ENCODE results near the gene MAD1L1.

GRCh38 chr7:2063563-2064260, 169.0 kb downstream of the MAD1L1 start:
- peak in 2 of 5 experiments; percentile 23 to 30 for TF ChIP-seq CTCF (IDR thresholded peaks at IDR 0.05)
- TF ChIP-seq EP300 (IDR thresholded peaks at IDR 0.05; ENCODE audit: low read depth): no peak
